Right renal cortex interstitium (tissue), 3 donors: ENCODE measurements around the gene CPT1C. TPM values are rescaled to one million over a fixed set of nuclear protein-coding genes. Genes with fewer than 3 reads are reported as not detected.

ENCODE experiments used
- DNase-seq, 3 donors: peaks; one replicate each; pipeline ENCODE4 v3.0.0-alpha.2; 2013; ENCODE audit warnings: low read depth in 3 of 3, low spot score in 2 of 3
- polyA plus RNA-seq, 3 donors: library from polyadenylated mRNA; unstranded; fragments of 120-200 nt; gene quantifications; one replicate each; pipeline ENCODE4 v1.2.1, GENCODE V29; 2013; ENCODE audit not compliant: insufficient read length in 3 of 3

The CPT1C gene
- polyA plus RNA-seq, 3 donors = 8.0 to 10.9 (median 9.0) TPM

DNA sequence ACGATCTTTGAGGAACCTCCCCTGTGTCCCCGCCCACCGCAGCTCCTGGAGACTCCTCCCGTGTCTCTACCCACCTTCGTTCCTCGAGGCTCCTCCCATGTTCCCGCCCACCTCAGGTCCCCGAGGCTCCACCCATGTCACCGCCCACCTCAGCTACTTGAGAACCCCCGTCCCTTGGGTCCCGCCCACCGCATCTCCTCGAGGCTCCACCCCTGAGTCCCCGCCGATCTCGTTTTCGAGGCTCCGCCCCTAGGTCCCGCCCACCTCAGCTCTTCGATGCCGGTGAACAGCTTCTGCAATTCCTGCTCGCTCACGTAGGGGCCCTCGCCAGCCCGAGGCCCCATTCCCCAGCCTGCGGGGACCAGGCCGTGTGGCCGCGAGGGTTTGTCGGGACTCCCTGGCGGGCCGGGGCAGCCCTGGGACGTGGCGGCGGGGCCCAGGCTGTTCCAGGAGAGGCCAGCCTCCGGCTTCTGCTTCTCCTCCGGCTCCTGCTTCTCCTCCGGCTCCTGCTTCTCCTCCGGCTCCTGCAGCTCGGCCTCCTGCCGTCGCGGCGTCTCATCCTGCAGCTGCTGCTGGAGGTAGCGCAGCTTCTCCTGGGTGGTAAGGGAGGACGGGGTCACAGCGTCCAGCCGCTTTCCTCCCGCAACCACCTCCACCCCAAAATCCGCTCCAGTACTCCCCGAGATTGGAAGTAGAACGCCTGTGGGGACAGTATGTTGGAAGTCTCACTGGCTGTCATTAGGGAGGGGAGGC is 55.5 kb downstream of the CPT1C start:
- DNase-seq = no peak

DNA sequence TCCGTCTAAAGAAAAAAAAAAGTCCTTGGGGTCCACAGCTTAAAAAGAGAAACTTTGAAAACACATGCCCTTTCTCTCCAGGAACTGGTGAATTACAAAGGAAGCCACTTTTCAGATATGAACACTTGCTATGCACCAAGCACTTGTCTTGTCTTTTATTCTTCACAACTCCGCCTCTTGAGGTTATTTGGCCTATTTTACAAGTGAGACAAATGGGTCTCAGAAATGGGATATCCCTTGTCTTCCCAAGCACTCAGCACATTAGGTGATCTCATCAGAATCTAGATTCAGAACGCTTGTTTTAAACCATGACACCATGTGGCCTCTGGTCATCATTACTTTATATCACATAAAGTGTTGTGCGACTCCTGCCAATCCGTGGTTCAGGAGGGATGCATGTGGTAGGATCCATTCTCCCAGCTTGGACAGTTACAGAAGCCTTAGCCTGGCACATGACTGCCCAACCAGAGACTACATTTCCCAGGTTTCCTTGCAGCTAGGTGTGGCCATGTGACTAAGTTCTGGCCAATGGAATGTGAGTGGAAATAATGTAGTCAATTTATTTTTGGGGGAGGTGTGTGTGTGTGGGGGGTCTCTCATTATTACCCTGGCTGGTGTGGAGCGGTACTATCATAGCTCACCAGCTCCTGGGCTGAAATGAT is 58.3 kb downstream of the CPT1C start:
- DNase-seq = no peak

DNA sequence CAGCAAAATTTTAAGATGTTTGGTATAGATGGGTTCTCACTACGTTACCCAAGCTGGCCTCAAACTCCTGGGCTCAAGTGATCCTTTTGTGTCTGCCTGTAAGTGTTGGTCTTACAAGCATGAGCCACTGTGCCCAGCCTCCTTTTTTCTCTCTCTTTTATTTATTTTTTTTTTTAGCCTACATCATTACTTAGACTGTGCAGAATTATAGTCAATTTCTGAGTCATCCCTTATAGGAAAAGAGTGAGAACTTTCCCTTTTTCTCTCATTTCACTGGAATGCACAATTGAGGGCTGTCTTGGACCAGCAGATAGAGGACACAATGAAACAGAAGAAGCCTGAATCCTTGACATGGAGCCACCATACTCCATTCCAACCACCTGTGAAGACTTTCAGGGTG is 58.9 kb downstream of the CPT1C start:
- no peak for DNase-seq

DNA sequence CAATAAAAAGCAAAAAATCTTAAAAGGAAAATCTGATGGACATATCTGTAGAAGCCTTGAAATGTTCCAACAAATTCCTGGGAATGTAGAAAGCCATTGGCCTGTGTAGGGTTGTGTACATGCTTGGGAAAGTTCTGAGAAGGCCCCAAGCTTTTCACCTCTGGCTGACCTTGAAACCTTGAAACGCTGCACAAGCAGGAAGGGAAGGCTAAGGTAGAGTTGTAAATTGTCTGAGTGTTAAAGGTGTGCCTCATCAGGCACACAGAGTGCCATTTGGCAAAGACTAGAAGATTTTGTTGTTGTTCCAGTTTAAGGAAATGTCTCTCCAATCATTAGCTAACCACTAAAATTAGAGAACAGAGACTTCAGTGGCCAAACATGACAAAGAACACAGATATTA is 61.8 kb downstream of the CPT1C start:
- DNase-seq = no peak

DNA sequence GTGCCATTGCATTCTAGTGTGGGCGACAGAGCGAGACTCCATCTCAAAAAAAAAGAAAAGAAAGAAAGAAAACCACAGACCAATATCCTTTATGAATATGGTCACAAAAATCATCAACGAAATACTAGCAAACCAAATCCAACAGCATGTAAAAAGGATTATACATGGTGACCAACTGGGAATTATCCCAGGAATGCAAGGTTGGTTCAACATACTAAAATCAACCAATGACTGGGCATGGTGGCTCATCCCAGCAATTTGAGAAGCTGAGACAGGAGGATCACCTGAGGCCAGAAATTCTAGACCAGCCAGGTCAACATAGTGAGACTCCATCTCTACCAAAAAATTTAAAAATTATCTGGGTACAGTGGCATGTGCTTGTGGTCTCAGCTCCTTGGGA is 65.0 kb downstream of the CPT1C start:
- no peak for DNase-seq

DNA sequence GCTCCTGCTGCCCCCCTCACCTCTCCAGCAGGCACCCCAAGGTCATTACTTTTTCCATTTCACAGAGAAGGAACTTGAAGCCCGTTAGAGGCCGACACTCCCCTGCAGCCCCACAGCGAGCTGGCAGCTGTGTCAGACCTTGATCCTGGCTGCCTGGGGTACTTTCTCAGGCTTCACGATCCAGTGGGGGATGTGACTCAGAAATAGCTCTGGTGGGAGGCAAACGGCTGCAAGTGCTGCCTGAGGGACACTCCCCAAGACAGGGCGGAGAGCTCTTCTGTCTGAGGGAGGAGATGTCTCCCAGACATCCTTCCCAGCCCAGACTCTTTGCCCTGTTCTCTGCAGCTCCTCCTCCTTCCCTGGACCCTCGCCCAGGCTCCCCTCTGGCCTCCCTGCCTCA is 67.4 kb downstream of the CPT1C start:
- no peak for DNase-seq

DNA sequence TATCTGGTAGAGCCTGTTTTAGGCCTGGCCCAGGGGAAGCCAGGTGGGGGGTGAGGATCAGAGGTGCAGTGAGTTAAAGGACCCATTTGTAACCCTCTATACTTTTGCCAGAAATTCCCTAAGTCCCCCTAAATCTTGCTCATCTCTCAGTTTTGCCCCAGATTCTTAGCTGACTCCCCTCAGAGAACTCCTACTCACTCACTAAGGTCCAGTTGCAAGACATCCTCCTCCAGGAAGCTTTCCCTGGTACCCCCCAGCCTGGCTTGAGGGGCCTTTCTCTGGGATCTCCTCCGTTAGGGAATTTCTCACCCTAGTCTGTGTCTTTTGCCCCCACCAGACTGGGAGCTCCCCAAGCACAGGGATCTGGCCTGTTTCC is 70.3 kb downstream of the CPT1C start:
- DNase-seq = no peak

DNA sequence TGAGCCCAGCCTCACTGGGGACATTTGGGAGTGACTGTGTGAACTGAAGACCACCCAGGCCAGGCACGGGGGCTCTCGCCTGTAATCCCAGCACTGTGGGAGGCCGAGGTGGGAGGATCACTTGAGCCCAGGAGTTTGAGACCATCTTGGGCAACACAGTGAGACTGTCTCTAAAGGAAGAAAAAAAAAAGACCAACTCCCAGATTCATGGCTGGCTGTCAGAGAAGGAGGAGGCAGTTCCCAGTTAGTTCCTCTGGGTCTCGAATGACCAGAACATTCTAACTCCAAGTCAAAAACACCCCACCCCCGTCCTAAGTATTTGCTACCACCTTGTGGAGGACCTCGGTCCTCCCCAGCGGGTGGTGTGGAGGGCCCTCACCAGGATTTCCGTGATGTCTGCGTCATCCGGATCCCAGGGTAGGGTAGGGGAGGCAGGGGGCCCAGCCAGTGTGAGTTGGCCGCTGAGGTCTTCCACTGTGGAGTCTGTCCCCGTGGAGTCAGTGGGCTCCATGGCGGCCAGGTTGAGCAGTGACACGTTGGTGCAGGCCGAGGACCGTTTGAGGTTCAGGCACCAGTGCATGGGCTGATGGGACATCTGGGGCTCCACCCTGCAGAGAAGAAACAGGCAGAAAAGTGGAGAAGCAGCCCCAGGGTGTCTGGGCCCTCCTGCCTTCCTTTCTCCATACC is 70.9 kb downstream of the CPT1C start:
- DNase-seq = no peak

DNA sequence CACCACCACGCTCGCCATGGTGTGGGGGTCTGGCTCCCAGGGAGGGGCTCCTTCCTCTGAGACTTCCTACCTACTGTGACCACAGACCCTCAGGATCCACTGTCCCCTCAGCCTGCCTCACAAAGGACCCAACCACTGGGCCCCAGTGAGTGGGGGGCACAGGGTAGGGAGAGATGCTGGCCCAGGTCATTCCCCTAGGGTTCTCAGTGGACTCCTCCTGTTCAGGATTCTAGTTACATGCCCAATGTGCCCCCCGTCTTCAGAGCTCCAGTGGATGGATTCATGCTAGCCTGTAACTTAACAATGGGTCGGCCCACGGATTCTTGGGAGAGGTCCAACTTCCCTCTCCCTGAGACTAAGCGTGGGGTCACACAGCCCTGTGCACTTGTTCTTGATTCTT is 72.3 kb downstream of the CPT1C start, which contains the start of gene TSKS:
Gene TSKS (minus strand): TSS at position 77 of the 400 bp plus-strand sequence. CDS start 59 bp downstream, at position 18.
- no peak for DNase-seq

Other genes with a start within 250 kb of the CPT1C start
- under 1 TPM; 0.25 to 0.33 (median 0.31) TPM for gene SLC17A7, start 249.6 kb upstream of the CPT1C start, polyA plus RNA-seq
- 10 to 100 TPM; 81.1 to 84.9 (median 84.7) TPM for gene PIH1D1, start 239.3 kb upstream of the CPT1C start, polyA plus RNA-seq
- gene ALDH16A1, start 237.9 kb upstream of the CPT1C start, polyA plus RNA-seq = 10 to 100 TPM; 14.5 to 15.0 (median 14.8) TPM
- 1 to 10 TPM; 2.6 to 3.2 (median 2.7) TPM for gene FLT3LG, start 216.9 kb upstream of the CPT1C start, polyA plus RNA-seq
- gene RPL13A, start 203.5 kb upstream of the CPT1C start, polyA plus RNA-seq = 1,000 to 10,000 TPM; 2,089 to 2,580 (median 2,270) TPM
- gene RPS11, start 194.7 kb upstream of the CPT1C start, polyA plus RNA-seq = 1,000 to 10,000 TPM; 2,847 to 3,056 (median 2,982) TPM
- gene FCGRT, start 178.5 kb upstream of the CPT1C start, polyA plus RNA-seq = 100 to 1,000 TPM; 219 to 252 (median 230) TPM
- gene RCN3, start 163.1 kb upstream of the CPT1C start, polyA plus RNA-seq = 10 to 100 TPM; 10.0 to 10.9 (median 10.2) TPM
- gene NOSIP, start 110.6 kb upstream of the CPT1C start, polyA plus RNA-seq = 10 to 100 TPM; 61.2 to 69.1 (median 64.3) TPM
- 1 to 10 TPM; 7.1 to 8.5 (median 7.1) TPM for gene PRRG2, start 109.8 kb upstream of the CPT1C start, polyA plus RNA-seq
- gene PRR12, start 99.9 kb upstream of the CPT1C start, polyA plus RNA-seq = 10 to 100 TPM; 13.6 to 16.3 (median 15.1) TPM
- gene RRAS, start 51.0 kb upstream of the CPT1C start, polyA plus RNA-seq = 10 to 100 TPM; 19.8 to 23.1 (median 21.3) TPM
- 10 to 100 TPM; 24.3 to 31.6 (median 25.6) TPM for gene SCAF1, start 48.9 kb upstream of the CPT1C start, polyA plus RNA-seq
- gene IRF3, start 25.3 kb upstream of the CPT1C start, polyA plus RNA-seq = 10 to 100 TPM; 37.6 to 41.5 (median 39.3) TPM
- 10 to 100 TPM; 16.4 to 21.9 (median 19.4) TPM for gene BCL2L12, start 25.2 kb upstream of the CPT1C start, polyA plus RNA-seq
- gene PRMT1, start 13.8 kb upstream of the CPT1C start, polyA plus RNA-seq = 100 to 1,000 TPM; 205 to 221 (median 219) TPM
- under 1 TPM; 0.64 to 0.67 (median 0.64) TPM for gene ADM5, start 1.5 kb upstream of the CPT1C start, polyA plus RNA-seq
- gene TSKS, start 72.2 kb downstream of the CPT1C start, polyA plus RNA-seq = under 1 TPM in 2 of 3 donors, not detected in 1; 0.10 to 0.15 TPM
- 10 to 100 TPM; 40.8 to 48.0 (median 43.7) TPM for gene AP2A1, start 75.9 kb downstream of the CPT1C start, polyA plus RNA-seq
- 10 to 100 TPM; 29.3 to 37.1 (median 37.0) TPM for gene FUZ, start 122.2 kb downstream of the CPT1C start, polyA plus RNA-seq
- gene MED25, start 127.2 kb downstream of the CPT1C start, polyA plus RNA-seq = 10 to 100 TPM; 55.8 to 65.6 (median 56.0) TPM
- 100 to 1,000 TPM; 239 to 280 (median 278) TPM for gene PTOV1, start 160.0 kb downstream of the CPT1C start, polyA plus RNA-seq
- gene PNKP, start 176.5 kb downstream of the CPT1C start, polyA plus RNA-seq = 10 to 100 TPM; 33.4 to 43.9 (median 36.2) TPM
- gene AKT1S1, start 186.2 kb downstream of the CPT1C start, polyA plus RNA-seq = 10 to 100 TPM; 22.8 to 29.3 (median 25.8) TPM
- 10 to 100 TPM; 32.9 to 42.0 (median 37.2) TPM for gene TBC1D17, start 186.6 kb downstream of the CPT1C start, polyA plus RNA-seq
- 1 to 10 TPM; 3.2 to 3.5 (median 3.2) TPM for gene IL4I1, start 205.8 kb downstream of the CPT1C start, polyA plus RNA-seq
- gene ATF5, start 238.1 kb downstream of the CPT1C start, polyA plus RNA-seq = 10 to 100 TPM; 19.7 to 20.8 (median 20.6) TPM
- gene NUP62, start 238.4 kb downstream of the CPT1C start, polyA plus RNA-seq = 10 to 100 TPM; 49.9 to 54.6 (median 53.2) TPM